ENCODE results near the gene GPX5.
"Not testable (repeated sequence)": the region's sequence is repeated elsewhere in the genome, so short reads cannot be mapped to it uniquely, and the experiment has no call there.

GPX5 gene

DNA sequence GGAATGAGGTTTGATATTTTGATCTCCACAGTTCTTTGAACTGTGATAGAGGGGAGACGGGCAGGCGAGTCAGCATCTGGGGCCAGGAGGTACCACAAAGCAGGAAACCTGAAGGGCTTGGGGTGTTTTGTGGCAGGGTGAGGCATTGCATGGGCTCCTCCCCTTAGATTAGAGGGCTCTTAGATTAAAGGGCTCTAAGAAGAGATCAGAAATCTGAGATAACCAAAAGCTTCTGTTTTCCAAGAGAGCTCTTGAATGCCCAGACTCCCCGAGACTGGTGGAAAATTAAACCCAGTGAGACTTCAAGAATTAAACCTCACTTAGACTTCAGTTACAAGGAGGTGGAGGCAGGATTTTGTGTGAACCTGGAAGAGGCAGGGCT is 2.4 kb upstream of the GPX5 start:
- Histone ChIP-seq H3K36me3 (ENCODE audit: control insufficient read depth, insufficient read depth, low read length) (no peaks in the 10 kb centered on the region), H3K9ac (ENCODE audit: low read length) (no peak overlapping the region), H3K4me3 (ENCODE audit: low read length) (no peak overlapping the region), H3K27ac (ENCODE audit: low read depth, low read length) (no peak overlapping the region), H3K27me3 (ENCODE audit: control insufficient read depth, insufficient read depth, low read length) (peaks cover 5% of the 10 kb centered on the region), H3K4me1 (ENCODE audit: control insufficient read depth, insufficient read depth, low read length) (no peaks in the 10 kb centered on the region)

DNA sequence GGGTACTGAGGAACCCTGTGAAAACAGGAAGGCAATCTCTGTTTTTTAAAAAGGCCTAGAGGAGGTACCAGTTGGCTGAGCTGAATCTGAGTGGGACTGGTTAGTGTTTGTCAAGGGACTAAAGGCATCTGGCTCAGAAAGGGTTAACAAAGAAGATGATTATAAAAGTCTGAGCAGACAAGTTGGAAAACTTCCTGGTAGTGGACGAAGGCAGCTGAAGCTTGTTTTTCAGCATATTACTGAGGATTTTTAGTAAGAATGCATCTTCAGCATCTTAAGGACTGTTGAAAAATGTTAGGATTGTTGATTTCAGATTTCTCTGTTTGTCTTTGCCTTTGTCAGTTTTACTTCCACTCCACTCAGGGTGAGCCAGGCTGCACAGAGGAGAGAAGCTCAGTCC is 5.1 kb downstream of the GPX5 start:
- Histone ChIP-seq H3K36me3 (ENCODE audit: control insufficient read depth, insufficient read depth, low read length) (no peaks in the 10 kb centered on the region), H3K27ac (ENCODE audit: low read depth, low read length) (no peak overlapping the region), H3K4me1 (ENCODE audit: control insufficient read depth, insufficient read depth, low read length) (no peaks in the 10 kb centered on the region), H3K4me3 (ENCODE audit: low read length) (no peak overlapping the region), H3K9ac (ENCODE audit: low read length) (no peak overlapping the region), H3K27me3 (ENCODE audit: control insufficient read depth, insufficient read depth, low read length) (peaks cover 5% of the 10 kb centered on the region)

DNA sequence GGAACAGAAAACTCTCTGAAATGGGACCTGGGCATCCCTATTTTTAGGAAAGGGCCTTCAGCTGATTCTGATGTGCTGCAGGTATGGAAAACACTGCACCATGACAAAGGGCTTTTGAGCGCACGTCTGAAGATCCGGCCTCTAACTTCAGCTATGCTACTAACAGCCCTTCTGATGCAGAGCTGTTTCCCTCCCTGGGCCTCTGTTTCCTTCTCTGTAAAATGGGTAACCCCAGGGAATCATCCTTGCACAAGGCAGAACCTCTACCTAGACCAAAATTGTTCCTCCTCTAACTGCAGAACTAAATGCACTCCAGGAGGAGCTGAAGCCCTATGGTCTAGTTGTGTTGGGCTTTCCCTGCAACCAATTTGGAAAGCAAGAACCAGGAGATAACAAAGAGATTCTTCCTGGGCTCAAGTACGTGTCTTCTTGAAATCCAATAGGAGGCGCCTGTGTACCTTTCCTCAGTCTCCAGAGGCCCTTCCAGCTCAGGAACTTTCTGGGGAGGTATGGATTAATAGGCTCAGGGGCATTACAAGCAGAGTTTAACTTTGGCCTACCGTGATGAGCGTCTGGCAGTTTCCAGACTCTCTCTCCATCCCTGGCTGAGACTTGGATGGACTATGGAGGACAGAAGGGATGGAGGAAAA is 5.9 kb downstream of the GPX5 start:
- Histone ChIP-seq H3K4me1 (ENCODE audit: control insufficient read depth, insufficient read depth, low read length) (no peaks in the 10 kb centered on the region), H3K4me3 (ENCODE audit: low read length) (no peak overlapping the region), H3K27me3 (ENCODE audit: control insufficient read depth, insufficient read depth, low read length) (no peaks in the 10 kb centered on the region), H3K36me3 (ENCODE audit: control insufficient read depth, insufficient read depth, low read length) (no peaks in the 10 kb centered on the region), H3K27ac (ENCODE audit: low read depth, low read length) (no peak overlapping the region), H3K9ac (ENCODE audit: low read length) (no peak overlapping the region)

DNA sequence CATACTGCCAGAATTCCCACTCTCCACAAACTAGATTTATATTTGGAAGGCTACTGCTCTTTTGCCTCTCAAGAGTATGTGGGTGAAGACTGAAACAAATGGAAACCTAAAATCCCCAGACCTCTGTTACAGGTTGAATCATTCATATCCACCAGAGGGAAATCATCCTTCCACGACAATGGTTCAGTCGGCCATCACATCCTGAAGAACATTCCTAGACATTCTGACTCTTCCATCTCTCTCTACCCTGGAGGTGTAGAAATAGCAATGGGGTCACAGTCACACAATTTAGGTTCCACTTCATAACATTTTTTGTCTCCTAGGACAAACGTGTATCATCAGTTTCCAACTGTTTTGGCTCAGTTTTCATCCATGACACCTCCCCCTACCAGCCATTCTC is 8.6 kb downstream of the GPX5 start:
- Histone ChIP-seq H3K27me3 (ENCODE audit: control insufficient read depth, insufficient read depth, low read length) (no peaks in the 10 kb centered on the region), H3K36me3 (ENCODE audit: control insufficient read depth, insufficient read depth, low read length) (no peaks in the 10 kb centered on the region), H3K27ac (ENCODE audit: low read depth, low read length) (no peak overlapping the region), H3K4me3 (ENCODE audit: low read length) (no peak overlapping the region), H3K9ac (ENCODE audit: low read length) (no peak overlapping the region), H3K4me1 (ENCODE audit: control insufficient read depth, insufficient read depth, low read length) (no peaks in the 10 kb centered on the region)

DNA sequence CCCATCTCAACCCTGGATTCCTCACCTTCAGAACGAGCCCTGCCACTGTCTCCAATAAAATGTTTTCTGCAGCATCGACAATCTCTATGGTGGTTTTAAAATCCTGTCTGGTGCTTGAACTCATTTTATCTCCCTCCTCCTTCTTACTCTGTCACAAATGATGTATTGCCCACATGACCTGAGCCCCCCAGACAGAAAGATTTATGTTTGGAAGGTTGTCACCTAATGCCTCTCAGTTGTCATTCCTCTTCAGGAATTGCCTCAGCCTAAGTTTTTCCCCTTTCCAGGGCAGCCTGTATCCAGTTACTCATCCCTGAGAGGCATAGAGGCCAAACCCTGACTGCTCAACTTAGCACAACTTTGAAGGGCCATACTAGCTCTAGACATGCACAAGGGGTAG is 9.2 kb downstream of the GPX5 start:
- H3K9ac ChIP-seq (ENCODE audit: low read length): no peak overlapping the region
- H3K36me3 ChIP-seq (ENCODE audit: control insufficient read depth, insufficient read depth, low read length): no peaks in the 10 kb centered on the region
- no peak overlapping the region for H3K4me3 ChIP-seq (ENCODE audit: low read length)
- no peaks in the 10 kb centered on the region for H3K4me1 ChIP-seq (ENCODE audit: control insufficient read depth, insufficient read depth, low read length)
- H3K27me3 ChIP-seq (ENCODE audit: control insufficient read depth, insufficient read depth, low read length): no peaks in the 10 kb centered on the region
- no peak overlapping the region for H3K27ac ChIP-seq (ENCODE audit: low read depth, low read length)

GRCh38 chr6:28537065-28537464 is 11.4 kb downstream of the GPX5 start:
- no peak overlapping the region for H3K4me3 ChIP-seq (ENCODE audit: low read length)

GRCh38 chr6:28537509-28538140 is 11.9 kb downstream of the GPX5 start:
- Histone ChIP-seq H3K9ac (ENCODE audit: low read length) (no peak overlapping the region), H3K27ac (ENCODE audit: low read depth, low read length) (no peak overlapping the region), H3K4me1 (ENCODE audit: control insufficient read depth, insufficient read depth, low read length) (no peaks in the 10 kb centered on the region), H3K4me3 (ENCODE audit: low read length) (no peak overlapping the region), H3K27me3 (ENCODE audit: control insufficient read depth, insufficient read depth, low read length) (no peaks in the 10 kb centered on the region), H3K36me3 (ENCODE audit: control insufficient read depth, insufficient read depth, low read length) (no peaks in the 10 kb centered on the region)

More at GRCh38 chr6:28537065-28537464, 11.4 kb downstream of the GPX5 start:
- Histone ChIP-seq H3K27ac (ENCODE audit: low read depth, low read length) (no peak overlapping the region), H3K9ac (ENCODE audit: low read length) (no peak overlapping the region), H3K4me1 (ENCODE audit: control insufficient read depth, insufficient read depth, low read length) (no peaks in the 10 kb centered on the region), H3K27me3 (ENCODE audit: control insufficient read depth, insufficient read depth, low read length) (no peaks in the 10 kb centered on the region), H3K36me3 (ENCODE audit: control insufficient read depth, insufficient read depth, low read length) (no peaks in the 10 kb centered on the region)

- no peaks in the 10 kb centered on the region for H3K27me3 ChIP-seq (ENCODE audit: control insufficient read depth, insufficient read depth, low read length)
Measured at GRCh38 chr6:28541996-28542395, 16.3 kb downstream of the GPX5 start.

DNA sequence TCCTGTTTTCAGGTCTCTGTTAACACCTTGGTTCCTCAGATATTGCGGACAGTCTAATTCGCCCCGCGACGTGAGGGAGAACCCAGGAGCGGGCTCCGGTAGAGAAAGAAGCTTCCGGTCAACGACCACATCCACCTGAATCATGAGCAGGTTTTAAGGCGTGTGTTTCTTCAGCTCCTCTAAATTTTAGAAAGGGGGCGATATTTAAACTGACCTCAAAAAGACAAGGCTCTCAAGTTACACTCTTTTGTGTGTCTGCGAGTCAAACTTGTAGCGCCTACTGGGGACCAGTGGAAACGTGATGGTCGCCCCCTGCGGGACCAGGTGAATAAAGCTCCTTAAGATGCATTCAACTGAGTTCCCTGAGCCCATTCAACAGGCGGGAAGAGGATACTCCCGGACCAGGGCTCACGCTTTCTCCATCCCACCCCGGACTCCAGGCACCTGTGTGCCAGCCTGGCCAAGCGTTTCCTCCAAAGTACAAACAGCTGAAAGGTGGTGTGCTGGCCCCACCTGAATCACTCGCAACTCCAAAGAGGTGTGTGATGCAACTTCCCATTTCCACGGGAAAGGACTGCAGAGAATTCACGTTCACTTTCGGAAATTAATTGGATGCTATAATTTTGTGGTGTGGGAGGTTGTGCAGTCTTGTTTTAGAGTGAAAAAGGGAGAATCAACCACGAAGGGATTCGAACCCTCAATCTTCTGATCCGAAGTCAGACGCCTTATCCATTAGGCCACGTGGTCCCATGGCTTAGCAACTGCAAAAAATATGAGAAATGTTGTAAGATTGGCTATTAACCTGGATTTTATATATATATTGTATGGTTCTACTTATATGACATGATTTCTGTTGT is 17.0 kb downstream of the GPX5 start:
- no peaks in the 10 kb centered on the region for H3K36me3 ChIP-seq (ENCODE audit: control insufficient read depth, insufficient read depth, low read length)
- no peaks in the 10 kb centered on the region for H3K27me3 ChIP-seq (ENCODE audit: control insufficient read depth, insufficient read depth, low read length)
- no peak overlapping the region for H3K9ac ChIP-seq (ENCODE audit: low read length)
- no peak overlapping the region for H3K27ac ChIP-seq (ENCODE audit: low read depth, low read length)
- no peaks in the 10 kb centered on the region for H3K4me1 ChIP-seq (ENCODE audit: control insufficient read depth, insufficient read depth, low read length)
- peak overlapping the region; percentile 4 for H3K4me3 ChIP-seq (ENCODE audit: low read length)

More at GRCh38 chr6:28541996-28542395, 16.3 kb downstream of the GPX5 start:
- Histone ChIP-seq H3K9ac (ENCODE audit: low read length) (no peak overlapping the region), H3K4me3 (ENCODE audit: low read length) (peak overlapping the region; percentile 4), H3K4me1 (ENCODE audit: control insufficient read depth, insufficient read depth, low read length) (no peaks in the 10 kb centered on the region), H3K36me3 (ENCODE audit: control insufficient read depth, insufficient read depth, low read length) (no peaks in the 10 kb centered on the region), H3K27ac (ENCODE audit: low read depth, low read length) (no peak overlapping the region)

DNA sequence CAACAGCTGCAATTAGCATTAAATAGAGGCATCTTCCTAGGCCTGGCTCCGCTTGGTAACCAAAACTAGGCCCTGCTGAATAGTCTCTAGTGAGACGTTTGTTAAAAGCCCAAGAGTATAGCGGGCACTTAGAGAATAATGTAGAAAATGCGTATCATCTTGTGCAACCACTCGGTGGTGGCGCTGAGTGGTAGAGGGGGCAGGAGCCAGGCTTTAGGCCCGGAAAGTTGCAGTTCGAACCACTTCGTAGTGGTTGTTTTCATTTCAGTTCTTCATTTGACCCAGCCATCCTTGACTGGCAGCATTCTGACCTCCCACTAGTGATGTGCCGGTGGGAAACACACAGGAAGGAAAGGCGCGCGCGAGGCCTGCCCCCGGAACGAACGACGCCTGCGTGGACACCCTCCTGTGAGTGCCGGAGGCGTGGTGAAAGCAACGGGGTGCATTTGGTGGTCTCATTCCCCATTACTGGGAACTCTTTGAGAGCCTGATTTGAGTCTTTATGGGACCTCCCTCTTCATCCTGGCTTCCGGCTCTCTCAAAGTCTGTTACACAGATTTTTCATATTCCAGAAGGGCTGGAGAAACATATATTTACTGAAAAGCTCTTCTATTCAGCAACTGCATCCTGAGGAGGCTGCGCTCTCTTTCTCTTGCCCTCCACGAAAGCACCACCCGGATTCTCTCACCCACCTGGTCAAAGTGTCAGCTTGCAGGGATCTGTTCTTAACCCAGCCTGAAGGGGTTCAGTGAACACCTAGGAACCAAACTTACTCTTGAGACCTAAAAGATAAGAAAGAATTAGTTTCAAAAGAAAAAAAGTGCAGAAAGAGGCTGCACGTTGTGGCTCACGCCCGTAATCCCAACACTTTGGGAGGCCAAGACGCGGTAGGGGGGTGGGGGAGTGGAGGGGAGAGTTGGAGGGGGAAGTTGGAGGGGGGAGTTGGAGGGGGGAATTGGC is 18.2 kb downstream of the GPX5 start:
- H3K9ac ChIP-seq (ENCODE audit: low read length): no peak overlapping the region
- H3K27me3 ChIP-seq (ENCODE audit: control insufficient read depth, insufficient read depth, low read length): no peaks in the 10 kb centered on the region
- no peaks in the 10 kb centered on the region for H3K36me3 ChIP-seq (ENCODE audit: control insufficient read depth, insufficient read depth, low read length)
- no peak overlapping the region for H3K27ac ChIP-seq (ENCODE audit: low read depth, low read length)
- H3K4me3 ChIP-seq (ENCODE audit: low read length): no peak overlapping the region
- no peaks in the 10 kb centered on the region for H3K4me1 ChIP-seq (ENCODE audit: control insufficient read depth, insufficient read depth, low read length)

GRCh38 chr6:28545955-28546354 is 20.3 kb downstream of the GPX5 start:
- H3K4me1 ChIP-seq (ENCODE audit: control insufficient read depth, insufficient read depth, low read length): no peaks in the 10 kb centered on the region
- H3K27me3 ChIP-seq (ENCODE audit: control insufficient read depth, insufficient read depth, low read length): no peaks in the 10 kb centered on the region
- H3K27ac ChIP-seq (ENCODE audit: low read depth, low read length): no peak overlapping the region
- H3K9ac ChIP-seq (ENCODE audit: low read length): no peak overlapping the region
- no peak overlapping the region for H3K4me3 ChIP-seq (ENCODE audit: low read length)
- H3K36me3 ChIP-seq (ENCODE audit: control insufficient read depth, insufficient read depth, low read length): no peaks in the 10 kb centered on the region

DNA sequence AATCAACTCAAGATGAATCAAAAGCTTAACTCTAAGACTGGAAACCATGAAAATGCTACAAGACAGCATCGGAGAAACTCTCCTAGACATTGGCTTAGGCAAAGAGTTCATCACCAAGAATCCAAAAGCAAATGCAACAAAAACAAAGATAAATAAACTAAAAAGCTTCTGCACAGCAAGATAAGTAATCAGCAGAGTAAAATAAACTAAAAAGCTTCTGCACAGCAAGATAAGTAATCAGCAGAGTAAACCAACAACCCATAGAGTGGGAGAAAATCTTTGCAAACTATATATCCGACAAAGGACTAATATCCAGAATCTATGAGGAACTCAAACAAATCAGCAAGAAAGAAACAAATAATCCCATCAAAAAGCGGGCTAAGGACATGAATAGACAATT is 21.3 kb downstream of the GPX5 start:
- not testable (repeated sequence) for H3K27me3 ChIP-seq (ENCODE audit: control insufficient read depth, insufficient read depth, low read length); H3K27ac ChIP-seq (ENCODE audit: low read depth, low read length); H3K4me1 ChIP-seq (ENCODE audit: control insufficient read depth, insufficient read depth, low read length); H3K36me3 ChIP-seq (ENCODE audit: control insufficient read depth, insufficient read depth, low read length); H3K9ac ChIP-seq (ENCODE audit: low read length); H3K4me3 ChIP-seq (ENCODE audit: low read length)
